NCI-H345 treated with DMSO at 0.1 percent for 48 hours (cell line): ENCODE results near the gene PURA.

Experiments used
- DNase-seq: peaks from one replicate; lab custom pipeline; 2025; ENCODE audit not compliant: unreplicated experiment; lab: John Stamatoyannopoulos, UW

PURA gene

GRCh38 chr5:140109759-140110645 is 3.9 kb upstream of the PURA start:
- no peak for DNase-seq

GRCh38 chr5:140110646-140110957 is 3.3 kb upstream of the PURA start:
- no peak for DNase-seq

- no peak for DNase-seq
Measured at GRCh38 chr5:140111011-140111858, 2.7 kb upstream of the PURA start.

GRCh38 chr5:140111859-140112551 is 1.9 kb upstream of the PURA start:
- DNase-seq: no peak

GRCh38 chr5:140112685-140113179 is 1.2 kb upstream of the PURA start:
- DNase-seq: no peak

- no peak for DNase-seq
Measured at GRCh38 chr5:140113180-140113698, 670 bp upstream of the PURA start.

- DNase-seq: no peak
Measured at GRCh38 chr5:140114341-140115185, 654 bp downstream of the PURA start.

GRCh38 chr5:140115186-140115500 is 1.2 kb downstream of the PURA start:
- DNase-seq: no peak

GRCh38 chr5:140116716-140117115 is 2.8 kb downstream of the PURA start:
- no peak for DNase-seq

GRCh38 chr5:140117523-140117922 is 3.6 kb downstream of the PURA start:
- no peak for DNase-seq

- DNase-seq: no peak
Measured at GRCh38 chr5:140118302-140118936, 4.5 kb downstream of the PURA start.

GRCh38 chr5:140125637-140126036 is 11.7 kb downstream of the PURA start, which contains the start of gene IGIP:
Gene IGIP (plus strand): TSS chr5:140125937. CDS start chr5:140128477, 2,540 bp downstream.
- no peak for DNase-seq

GRCh38 chr5:140126315-140127012 is 12.6 kb downstream of the PURA start:
- DNase-seq: no peak

- no peak for DNase-seq
Measured at GRCh38 chr5:140128376-140128775, 14.5 kb downstream of the PURA start.

- DNase-seq: no peak
Measured at GRCh38 chr5:140130949-140131733, 17.2 kb downstream of the PURA start.

- no peak for DNase-seq
Measured at GRCh38 chr5:140131967-140132409, 18.1 kb downstream of the PURA start.

GRCh38 chr5:140133514-140134167 is 19.7 kb downstream of the PURA start:
- DNase-seq: no peak
